ENCODE measurements around the gene INHA.

- no peak for TF ChIP-seq CTCF (IDR thresholded peaks at IDR 0.05; ENCODE audit: insufficient read depth, low read depth, low read length)
- TF ChIP-seq EZH2 (IDR thresholded peaks at IDR 0.05; ENCODE audit: insufficient read depth, low read length) = no peak
These were observed 14.8 kb upstream of the INHA start for GRCh38 chr2:219557320-219557719.

All from astrocyte (in vitro differentiated cells and primary cell).